ENCODE data around the gene UBE2Q2.

GRCh38 chr15:75918135-75918534 is 74.9 kb downstream of the UBE2Q2 start:
- no peak for TF ChIP-seq POLR2A (IDR thresholded peaks at IDR 0.05)
- no peak for TF ChIP-seq CTCF (IDR thresholded peaks at IDR 0.05)

Measured in suprapubic skin (tissue), 3 donors.